Panc1 (cell line): ENCODE results near the gene DHPS. TPM values are rescaled to one million over a fixed set of nuclear protein-coding genes. Genes with fewer than 3 reads are reported as not detected.
A peak's percentile ranks its signal among the peaks of the same experiment; 100 is the strongest.

Experiments
- ATAC-seq: fragments of 200-7000 bp; cut with Tn5 transposase; 2 replicates; pipeline ENCODE4 v1.9.1; 2020; ENCODE audit warnings: mild to moderate bottlenecking, moderate library complexity
- BruUV-seq: library from RNA; stranded (reverse); fragments of 400-500 nt; replicated peaks from 2 replicates; lab custom pipeline; 2021; lab: Mats Ljungman, UMichigan
- CTCF ChIA-PET: fragments of 300-600 bp; sonication (Branson Sonifier 250); formaldehyde crosslinking; loops from one replicate; lab custom pipeline; 2022; ENCODE audit warnings: antibody characterized with exemption; lab: Charles Lee
- POLR2A ChIA-PET: fragments of 300-600 bp; sonication (Branson Sonifier 250); formaldehyde crosslinking; loops from one replicate; lab custom pipeline; 2022; ENCODE audit warnings: antibody characterized with exemption; lab: Charles Lee
- DNase-seq: peaks from one replicate; pipeline ENCODE4 v3.0.0-alpha.2; 2010; ENCODE audit warnings: low read depth, low spot score
- H3K27ac ChIP-seq: 2 replicates; pipeline ENCODE4 v1.5.1; 2011; ENCODE audit warnings: mild to moderate bottlenecking, low read length, inconsistent platforms
- H3K27me3 ChIP-seq: fragments of 200-500 bp; sonication (Bioruptor generic); 2 replicates; pipeline ENCODE4 v1.6.0; 2014; ENCODE audit warnings: low read length, inconsistent platforms; ENCODE audit not compliant: control insufficient read depth, insufficient read depth
- H3K36me3 ChIP-seq: fragments of 200-500 bp; sonication (Bioruptor generic); 2 replicates; pipeline ENCODE4 v1.5.1; 2014; ENCODE audit warnings: inconsistent platforms, mild to moderate bottlenecking, low read length, moderate library complexity; ENCODE audit not compliant: control insufficient read depth, insufficient read depth
- H3K4me1 ChIP-seq: 2 replicates; pipeline ENCODE4 v1.5.1; 2011; ENCODE audit warnings: inconsistent platforms, mild to moderate bottlenecking, low read length, moderate library complexity; ENCODE audit not compliant: control insufficient read depth, insufficient read depth
- H3K4me3 ChIP-seq, 2 experiments: 2 replicates each; pipeline ENCODE4 v1.5.1; 2011 to 2012; ENCODE audit warnings: low read depth in 2 of 2, low read length in 2 of 2, mild to moderate bottlenecking in 2 of 2, inconsistent platforms in 1 of 2, moderate library complexity in 1 of 2
- H3K9me3 ChIP-seq: fragments of 200-500 bp; sonication (Bioruptor generic); 2 replicates; pipeline ENCODE4 v1.5.1; 2014; ENCODE audit warnings: low read depth, mild to moderate bottlenecking, inconsistent platforms, low read length, moderate library complexity; ENCODE audit not compliant: control insufficient read depth, insufficient read depth
- POLR2AphosphoS5 ChIP-seq: IDR thresholded peaks from 2 replicates; pipeline ENCODE4 v1.6.1; 2012; ENCODE audit warnings: mild to moderate bottlenecking, low read depth, low read length, moderate library complexity
- SIN3A ChIP-seq: IDR thresholded peaks from 2 replicates; pipeline ENCODE4 v1.6.1; 2012; ENCODE audit warnings: low read depth, mild to moderate bottlenecking, low read length, moderate library complexity, borderline replicate concordance; ENCODE audit not compliant: insufficient read depth
- TCF7L2 ChIP-seq: IDR thresholded peaks from 2 replicates; pipeline ENCODE4 v1.6.1; 2011; ENCODE audit warnings: mild to moderate bottlenecking, low read depth, low read length, inconsistent platforms
- in situ Hi-C: cut with HindIII; loops from 2 replicates; pipeline ENCODE4 v1.10.0; 2016; ENCODE audit warnings: low sequenced_read_pairs, low pct_unique_long_range_greater_than_20kb
- intact Hi-C: fragments of 100-400 bp; cut with micrococcal nuclease; formaldehyde crosslinking; loops from one replicate; pipeline ENCODE4 v1.10.0; 2022; ENCODE audit not compliant: unreplicated experiment
- total RNA-seq: library from RNA; stranded (reverse); gene quantifications from one replicate; pipeline ENCODE4 v1.2.1, GENCODE V29; 2021; ENCODE audit not compliant: unreplicated experiment
- TF ChIP-seq, protein P1 (sequence below): fragments of 450-650 bp; IDR thresholded peaks from 2 replicates; pipeline ENCODE4 v1.5.1; 2017; ENCODE audit warnings: mild to moderate bottlenecking
- TF ChIP-seq, protein P2 (sequence below), 2 experiments: IDR thresholded peaks; 2 replicates each; pipeline ENCODE4 v1.6.1; 2011 to 2012; ENCODE audit warnings: low read depth in 2 of 2, control low read depth in 1 of 2, low read length in 1 of 2, mild to moderate bottlenecking in 1 of 2, moderate library complexity in 1 of 2; ENCODE audit not compliant: insufficient read depth in 1 of 2

Gene DHPS
- total RNA-seq, 1 experiment from 2014 or later, result 76.9 TPM

DNA sequence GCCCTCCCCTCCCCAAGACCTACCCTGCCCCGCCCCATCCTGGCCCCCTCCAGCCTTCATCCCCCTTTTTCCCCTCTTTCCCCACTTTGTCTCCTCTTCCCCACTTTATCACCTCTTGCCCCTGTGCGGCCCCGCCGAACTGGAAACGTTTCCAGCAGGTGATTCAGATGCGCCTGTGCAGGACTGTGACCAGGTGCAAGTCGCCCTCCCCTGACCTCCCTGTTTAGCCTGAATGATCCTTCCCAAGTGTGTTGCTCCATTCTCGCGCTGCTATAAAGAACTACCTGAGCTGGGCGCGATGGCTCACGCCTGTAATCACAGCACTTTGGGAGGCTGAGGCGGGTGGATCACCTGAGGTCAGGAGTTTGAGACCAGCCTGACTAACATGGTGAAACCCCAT, 45.0 kb downstream of the DHPS start:
- Histone ChIP-seq H3K27me3 (no peaks in the 10 kb centered on the region), H3K27ac (no peak overlapping the region), H3K9me3 (no peaks in the 10 kb centered on the region), H3K4me3 (no peak overlapping the region), H3K36me3 (no peaks in the 10 kb centered on the region), H3K4me1 (0 out of 2 replicates have a peak, but pooled peaks cover 3% of the 10 kb centered on the region)
- in situ Hi-C loops, result no loop called here
- ChIA-PET CTCF (no interaction called here), POLR2A (no interaction called here)
- DNase-seq (no peak), ATAC-seq (no peak)
- TF ChIP-seq POLR2AphosphoS5 (no peak), TCF7L2 (no peak), SIN3A (no peak)
- TF ChIP-seq, protein P1, sequence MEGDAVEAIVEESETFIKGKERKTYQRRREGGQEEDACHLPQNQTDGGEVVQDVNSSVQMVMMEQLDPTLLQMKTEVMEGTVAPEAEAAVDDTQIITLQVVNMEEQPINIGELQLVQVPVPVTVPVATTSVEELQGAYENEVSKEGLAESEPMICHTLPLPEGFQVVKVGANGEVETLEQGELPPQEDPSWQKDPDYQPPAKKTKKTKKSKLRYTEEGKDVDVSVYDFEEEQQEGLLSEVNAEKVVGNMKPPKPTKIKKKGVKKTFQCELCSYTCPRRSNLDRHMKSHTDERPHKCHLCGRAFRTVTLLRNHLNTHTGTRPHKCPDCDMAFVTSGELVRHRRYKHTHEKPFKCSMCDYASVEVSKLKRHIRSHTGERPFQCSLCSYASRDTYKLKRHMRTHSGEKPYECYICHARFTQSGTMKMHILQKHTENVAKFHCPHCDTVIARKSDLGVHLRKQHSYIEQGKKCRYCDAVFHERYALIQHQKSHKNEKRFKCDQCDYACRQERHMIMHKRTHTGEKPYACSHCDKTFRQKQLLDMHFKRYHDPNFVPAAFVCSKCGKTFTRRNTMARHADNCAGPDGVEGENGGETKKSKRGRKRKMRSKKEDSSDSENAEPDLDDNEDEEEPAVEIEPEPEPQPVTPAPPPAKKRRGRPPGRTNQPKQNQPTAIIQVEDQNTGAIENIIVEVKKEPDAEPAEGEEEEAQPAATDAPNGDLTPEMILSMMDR, result no peak
- TF ChIP-seq, protein P2, sequence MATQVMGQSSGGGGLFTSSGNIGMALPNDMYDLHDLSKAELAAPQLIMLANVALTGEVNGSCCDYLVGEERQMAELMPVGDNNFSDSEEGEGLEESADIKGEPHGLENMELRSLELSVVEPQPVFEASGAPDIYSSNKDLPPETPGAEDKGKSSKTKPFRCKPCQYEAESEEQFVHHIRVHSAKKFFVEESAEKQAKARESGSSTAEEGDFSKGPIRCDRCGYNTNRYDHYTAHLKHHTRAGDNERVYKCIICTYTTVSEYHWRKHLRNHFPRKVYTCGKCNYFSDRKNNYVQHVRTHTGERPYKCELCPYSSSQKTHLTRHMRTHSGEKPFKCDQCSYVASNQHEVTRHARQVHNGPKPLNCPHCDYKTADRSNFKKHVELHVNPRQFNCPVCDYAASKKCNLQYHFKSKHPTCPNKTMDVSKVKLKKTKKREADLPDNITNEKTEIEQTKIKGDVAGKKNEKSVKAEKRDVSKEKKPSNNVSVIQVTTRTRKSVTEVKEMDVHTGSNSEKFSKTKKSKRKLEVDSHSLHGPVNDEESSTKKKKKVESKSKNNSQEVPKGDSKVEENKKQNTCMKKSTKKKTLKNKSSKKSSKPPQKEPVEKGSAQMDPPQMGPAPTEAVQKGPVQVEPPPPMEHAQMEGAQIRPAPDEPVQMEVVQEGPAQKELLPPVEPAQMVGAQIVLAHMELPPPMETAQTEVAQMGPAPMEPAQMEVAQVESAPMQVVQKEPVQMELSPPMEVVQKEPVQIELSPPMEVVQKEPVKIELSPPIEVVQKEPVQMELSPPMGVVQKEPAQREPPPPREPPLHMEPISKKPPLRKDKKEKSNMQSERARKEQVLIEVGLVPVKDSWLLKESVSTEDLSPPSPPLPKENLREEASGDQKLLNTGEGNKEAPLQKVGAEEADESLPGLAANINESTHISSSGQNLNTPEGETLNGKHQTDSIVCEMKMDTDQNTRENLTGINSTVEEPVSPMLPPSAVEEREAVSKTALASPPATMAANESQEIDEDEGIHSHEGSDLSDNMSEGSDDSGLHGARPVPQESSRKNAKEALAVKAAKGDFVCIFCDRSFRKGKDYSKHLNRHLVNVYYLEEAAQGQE (IDR thresholded peaks at IDR 0.05; ENCODE audit: insufficient read depth in 1 of 2, low read depth in 2 of 2, low read length in 1 of 2), result no peak
- intact Hi-C loops, result no loop called here
- no TSS peak for BruUV-seq

DNA sequence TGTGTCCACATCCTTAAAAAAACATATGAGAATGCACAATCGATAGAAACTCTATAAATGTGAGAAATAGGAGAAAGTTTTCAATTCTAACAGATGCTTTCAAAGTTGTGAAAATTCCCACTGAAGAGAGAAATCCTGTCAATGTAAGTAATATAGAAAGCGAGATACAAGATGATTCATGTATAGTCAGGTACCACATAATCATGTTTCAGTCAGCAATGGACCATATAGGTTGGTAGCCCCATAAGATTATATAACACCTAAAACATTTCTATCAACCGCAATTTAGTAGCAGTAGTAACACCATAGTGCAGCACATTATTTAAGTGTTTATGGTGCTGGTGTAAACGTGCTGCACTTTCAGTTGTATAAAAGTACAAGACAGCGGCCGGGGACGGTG, 52.5 kb downstream of the DHPS start:
- no peak overlapping the region for H3K27ac ChIP-seq
- H3K4me3 ChIP-seq, result no peak overlapping the region
- TF ChIP-seq SIN3A (no peak), POLR2AphosphoS5 (no peak), TCF7L2 (no peak)
- TF ChIP-seq, protein P1, result no peak
- TF ChIP-seq, protein P2 (IDR thresholded peaks at IDR 0.05; ENCODE audit: insufficient read depth in 1 of 2, low read depth in 2 of 2, low read length in 1 of 2), result no peak
- intact Hi-C loops, result no loop called here
- H3K36me3 ChIP-seq, result peaks cover 8% of the 10 kb centered on the region; the same call in 1 of the 2 replicates
- no peak for ATAC-seq
- H3K9me3 ChIP-seq, result peaks cover 23% of the 10 kb centered on the region
- in situ Hi-C loops, result no loop called here
- ChIA-PET CTCF (no interaction called here), POLR2A (no interaction called here)
- no peaks in the 10 kb centered on the region for H3K27me3 ChIP-seq
- DNase-seq, result no peak
- H3K4me1 ChIP-seq, result no peaks in the 10 kb centered on the region
- TSS peak; percentile 76 for BruUV-seq
